ENCODE results near the gene SAPCD1.
A peak's percentile ranks its signal among the peaks of the same experiment; 100 is the strongest.

SAPCD1 gene

DNA sequence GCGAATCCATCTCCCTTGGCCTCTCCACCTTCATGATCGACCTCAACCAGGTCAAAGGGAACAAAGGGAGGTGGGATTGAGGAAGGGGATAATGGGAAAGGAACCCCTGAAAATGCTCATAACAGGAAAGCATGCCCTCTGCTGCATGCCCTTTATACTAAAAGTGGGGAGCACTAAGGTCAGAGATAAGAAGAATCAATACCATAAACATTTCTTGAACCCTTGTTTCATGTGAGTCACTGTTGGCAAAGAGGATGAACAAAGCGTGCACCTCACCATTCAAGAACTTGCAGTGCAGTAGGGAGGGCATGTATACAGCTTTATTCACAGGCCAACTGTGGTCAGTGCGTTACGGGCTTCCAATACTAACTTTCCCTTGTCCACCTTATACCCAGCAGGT is 1.7 kb upstream of the SAPCD1 start:
- Mint-ChIP-seq H3K4me3 (no peak overlapping the region), H3K9me3 (no peaks in the 10 kb centered on the region), H3K27ac (no peak overlapping the region), H3K27me3 (no peaks in the 10 kb centered on the region), H3K36me3 (ENCODE audit: low read depth) (peaks cover 67% of the 10 kb centered on the region), H3K4me1 (ENCODE audit: low read depth) (peaks cover 1% of the 10 kb centered on the region)
- DNase-seq, result no peak

GRCh38 chr6:31761343-31761742 is 1.1 kb upstream of the SAPCD1 start:
- DNase-seq, result no peak
- H3K36me3 Mint-ChIP-seq (ENCODE audit: low read depth), result peaks cover 67% of the 10 kb centered on the region
- no peak overlapping the region for H3K27ac Mint-ChIP-seq
- no peak overlapping the region for H3K4me3 Mint-ChIP-seq
- H3K4me1 Mint-ChIP-seq (ENCODE audit: low read depth), result peaks cover 1% of the 10 kb centered on the region
- H3K27me3 Mint-ChIP-seq, result no peaks in the 10 kb centered on the region
- H3K9me3 Mint-ChIP-seq, result no peaks in the 10 kb centered on the region

DNA sequence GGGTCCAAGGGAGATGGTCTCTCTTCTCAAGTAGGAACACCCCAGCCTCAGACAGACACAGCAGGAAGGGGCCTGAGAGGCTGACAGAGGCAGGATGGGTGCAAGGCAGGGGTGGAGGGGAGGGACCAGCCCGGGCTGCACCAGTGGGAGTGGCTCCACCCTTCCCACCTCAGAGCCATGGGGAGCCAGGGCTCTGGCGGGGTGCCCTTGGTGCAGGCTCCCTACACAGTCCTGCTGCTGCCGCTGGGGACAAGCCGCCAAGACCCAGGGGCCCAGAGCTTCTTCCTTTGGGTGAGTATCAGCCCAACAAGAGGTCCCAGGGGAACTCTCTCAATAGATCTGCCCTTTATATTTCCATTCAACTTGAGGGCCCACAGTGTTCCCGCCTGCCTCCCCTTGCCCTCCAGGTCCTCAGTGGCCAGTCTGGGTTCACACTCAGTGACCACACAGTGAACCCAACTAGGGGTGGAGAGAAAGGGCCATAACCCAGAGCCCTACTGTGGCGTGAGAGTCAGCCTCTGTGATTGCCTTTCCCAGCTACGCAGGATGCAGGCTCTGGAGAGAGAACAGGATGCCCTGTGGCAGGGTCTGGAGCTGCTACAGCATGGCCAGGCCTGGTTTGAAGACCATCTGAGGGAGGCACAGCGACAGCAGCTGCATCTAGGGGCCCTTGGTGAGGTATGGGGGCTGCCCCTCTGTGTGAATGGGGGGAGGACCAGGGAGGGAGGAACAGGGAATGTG is 592 bp downstream of the SAPCD1 start:
- H3K9me3 Mint-ChIP-seq, result no peaks in the 10 kb centered on the region
- no peaks in the 10 kb centered on the region for H3K27me3 Mint-ChIP-seq
- H3K4me1 Mint-ChIP-seq (ENCODE audit: low read depth), result peaks cover 1% of the 10 kb centered on the region
- DNase-seq, result no peak
- H3K36me3 Mint-ChIP-seq (ENCODE audit: low read depth), result peaks cover 65% of the 10 kb centered on the region
- H3K4me3 Mint-ChIP-seq, result no peak overlapping the region
- H3K27ac Mint-ChIP-seq, result peak overlapping the region; percentile 7

DNA sequence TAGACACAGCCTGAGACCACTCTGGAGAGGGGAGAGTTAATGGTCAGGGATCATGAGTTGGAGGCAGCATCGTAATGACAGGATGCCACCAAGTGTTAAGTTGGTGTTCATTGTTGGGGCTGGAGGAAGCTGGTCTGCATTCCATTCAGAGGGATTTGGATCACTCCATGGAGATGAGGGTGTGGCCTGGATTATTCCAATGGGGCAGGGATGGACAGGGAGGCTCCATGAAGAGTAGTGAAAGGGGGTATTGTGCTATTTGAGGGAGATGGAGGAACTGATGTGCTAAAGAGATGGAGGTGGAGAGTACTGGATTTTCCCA is 1.1 kb downstream of the SAPCD1 start:
- Mint-ChIP-seq H3K27ac (peak overlapping the region; percentile 7), H3K4me1 (ENCODE audit: low read depth) (peaks cover 1% of the 10 kb centered on the region), H3K36me3 (ENCODE audit: low read depth) (peaks cover 59% of the 10 kb centered on the region), H3K9me3 (no peaks in the 10 kb centered on the region), H3K27me3 (no peaks in the 10 kb centered on the region), H3K4me3 (no peak overlapping the region)
- no peak for DNase-seq

DNA sequence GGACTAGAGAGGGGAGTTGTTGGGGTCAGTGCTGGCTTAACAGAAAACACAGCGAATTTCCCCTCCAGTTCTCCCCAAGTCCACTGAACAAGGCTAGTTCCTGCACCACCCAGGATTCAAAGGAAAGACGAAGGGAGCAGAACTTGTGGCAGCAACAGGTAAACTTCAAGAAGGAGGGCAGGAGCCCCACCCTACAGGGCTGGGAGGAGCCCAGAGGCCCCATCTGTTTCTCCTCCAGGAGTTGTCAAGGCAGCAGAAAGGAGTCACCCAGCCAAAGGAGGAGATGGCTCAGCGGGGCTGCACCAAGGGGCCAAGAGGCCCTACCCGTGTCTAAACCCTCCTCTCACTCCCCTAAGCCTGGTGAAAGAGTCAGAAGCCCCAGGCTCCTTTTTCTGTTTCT is 1.7 kb downstream of the SAPCD1 start:
- H3K4me3 Mint-ChIP-seq, result no peak overlapping the region
- H3K4me1 Mint-ChIP-seq (ENCODE audit: low read depth), result no peaks in the 10 kb centered on the region

DNA sequence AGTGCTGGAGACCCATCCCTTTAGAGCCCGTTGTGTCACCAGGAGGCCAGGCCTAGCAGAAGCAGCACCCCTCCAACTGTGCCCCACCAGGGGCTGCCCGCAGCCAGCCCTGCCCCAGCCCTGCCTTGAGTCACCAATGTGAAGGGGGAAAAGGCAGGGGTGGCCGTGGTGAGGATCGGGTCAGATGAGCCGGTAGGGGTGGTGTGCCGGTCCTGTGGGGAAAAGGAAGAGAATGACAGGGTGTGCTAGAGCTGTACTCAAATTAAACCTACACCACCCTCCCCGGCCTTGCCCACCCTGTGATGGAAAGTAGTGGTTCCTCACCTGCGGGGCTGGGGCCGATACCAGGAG is 3.1 kb downstream of the SAPCD1 start:
- no peaks in the 10 kb centered on the region for H3K9me3 Mint-ChIP-seq
- H3K27me3 Mint-ChIP-seq, result no peaks in the 10 kb centered on the region
- H3K4me3 Mint-ChIP-seq, result no peak overlapping the region
- peaks cover 5% of the 10 kb centered on the region for H3K4me1 Mint-ChIP-seq (ENCODE audit: low read depth)
- DNase-seq, result no peak
- H3K27ac Mint-ChIP-seq, result no peak overlapping the region
- H3K36me3 Mint-ChIP-seq (ENCODE audit: low read depth), result peaks cover 40% of the 10 kb centered on the region

More for the DNA sequence above, 1.7 kb downstream of the SAPCD1 start:
- no peaks in the 10 kb centered on the region for H3K9me3 Mint-ChIP-seq
- no peaks in the 10 kb centered on the region for H3K27me3 Mint-ChIP-seq
- H3K36me3 Mint-ChIP-seq (ENCODE audit: low read depth), result peaks cover 53% of the 10 kb centered on the region
- DNase-seq, result no peak
- no peak overlapping the region for H3K27ac Mint-ChIP-seq

DNA sequence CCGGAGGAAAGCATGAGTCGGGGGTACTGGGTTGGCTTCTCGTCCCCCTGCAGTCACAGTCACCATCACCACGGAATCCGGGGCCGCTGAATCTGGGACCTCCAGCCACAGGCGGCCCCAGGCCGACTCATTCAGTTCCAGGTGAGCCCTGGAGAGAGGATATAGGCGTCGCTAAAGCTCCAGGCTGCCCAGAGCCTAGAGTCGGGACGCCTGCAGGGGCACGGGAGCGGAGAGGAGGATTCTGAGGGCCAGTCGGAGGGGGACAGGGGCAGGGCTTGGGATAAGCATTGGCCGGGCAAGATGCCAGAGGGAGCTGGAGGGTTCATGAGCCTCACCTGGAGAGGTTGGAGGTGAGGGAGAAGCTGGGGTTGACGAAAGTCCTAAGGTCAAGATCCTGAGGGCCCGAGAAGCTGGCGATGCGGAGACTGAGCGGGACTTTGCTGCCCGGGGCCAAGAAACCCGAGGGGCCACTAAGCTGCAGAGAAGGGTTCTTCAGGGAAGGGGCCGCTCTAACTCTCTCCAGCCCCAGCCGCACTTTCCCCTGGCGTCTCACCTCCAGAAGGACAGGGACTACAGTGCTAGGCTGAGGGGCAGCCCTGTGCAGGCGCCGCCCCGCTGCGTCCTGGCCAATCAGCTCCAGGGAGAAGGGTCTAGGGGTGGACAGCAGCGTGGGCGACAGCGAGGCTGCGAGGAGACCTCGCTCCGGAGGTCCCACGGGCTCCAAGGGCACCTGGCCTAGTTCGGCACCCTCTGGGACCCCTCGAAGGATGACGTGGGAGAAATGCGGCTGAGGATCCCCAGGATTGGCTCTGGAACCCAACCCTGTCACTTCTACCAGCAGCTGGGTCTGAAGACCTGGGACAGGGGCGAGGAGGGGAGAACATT is 3.7 kb downstream of the SAPCD1 start:
- peaks cover 7% of the 10 kb centered on the region for H3K4me1 Mint-ChIP-seq (ENCODE audit: low read depth)
- no peak overlapping the region for H3K4me3 Mint-ChIP-seq
- H3K27ac Mint-ChIP-seq, result peak overlapping the region; percentile 20
- peaks cover 34% of the 10 kb centered on the region for H3K36me3 Mint-ChIP-seq (ENCODE audit: low read depth)
- H3K27me3 Mint-ChIP-seq, result no peaks in the 10 kb centered on the region
- H3K9me3 Mint-ChIP-seq, result peaks cover under 1% of the 10 kb centered on the region
- no peak for DNase-seq

DNA sequence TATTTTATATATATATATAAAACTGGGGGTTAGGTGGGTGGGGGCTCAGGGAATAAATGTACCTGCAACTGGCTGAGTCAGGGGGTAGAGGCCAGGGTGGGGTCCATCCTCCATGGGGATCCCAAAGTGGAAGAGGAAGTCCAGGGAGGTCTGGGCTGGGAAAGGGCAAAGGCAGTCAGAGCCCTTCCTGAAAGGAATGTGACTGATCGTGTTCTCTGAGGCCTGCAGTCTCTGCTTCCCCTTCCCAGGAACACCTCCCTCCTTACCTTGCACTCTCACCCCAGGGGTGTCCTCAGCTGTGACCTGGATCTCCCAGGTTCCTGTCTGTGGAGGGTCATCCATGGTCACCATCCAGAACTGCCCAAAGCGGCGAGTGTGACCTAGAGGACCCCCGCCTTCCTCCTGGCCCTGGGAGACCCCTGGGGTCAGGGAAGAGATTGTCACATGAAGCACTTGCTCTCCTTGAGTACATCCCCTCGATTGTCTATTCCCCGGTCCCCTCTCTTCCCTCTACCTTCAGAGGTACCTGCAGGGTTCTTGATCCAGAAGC is 4.7 kb downstream of the SAPCD1 start:
- no peak overlapping the region for H3K4me3 Mint-ChIP-seq
- no peak for DNase-seq
- no peaks in the 10 kb centered on the region for H3K27me3 Mint-ChIP-seq
- H3K4me1 Mint-ChIP-seq (ENCODE audit: low read depth), result peaks cover 15% of the 10 kb centered on the region
- no peak overlapping the region for H3K27ac Mint-ChIP-seq
- H3K36me3 Mint-ChIP-seq (ENCODE audit: low read depth), result peaks cover 27% of the 10 kb centered on the region
- H3K9me3 Mint-ChIP-seq, result peaks cover 5% of the 10 kb centered on the region

DNA sequence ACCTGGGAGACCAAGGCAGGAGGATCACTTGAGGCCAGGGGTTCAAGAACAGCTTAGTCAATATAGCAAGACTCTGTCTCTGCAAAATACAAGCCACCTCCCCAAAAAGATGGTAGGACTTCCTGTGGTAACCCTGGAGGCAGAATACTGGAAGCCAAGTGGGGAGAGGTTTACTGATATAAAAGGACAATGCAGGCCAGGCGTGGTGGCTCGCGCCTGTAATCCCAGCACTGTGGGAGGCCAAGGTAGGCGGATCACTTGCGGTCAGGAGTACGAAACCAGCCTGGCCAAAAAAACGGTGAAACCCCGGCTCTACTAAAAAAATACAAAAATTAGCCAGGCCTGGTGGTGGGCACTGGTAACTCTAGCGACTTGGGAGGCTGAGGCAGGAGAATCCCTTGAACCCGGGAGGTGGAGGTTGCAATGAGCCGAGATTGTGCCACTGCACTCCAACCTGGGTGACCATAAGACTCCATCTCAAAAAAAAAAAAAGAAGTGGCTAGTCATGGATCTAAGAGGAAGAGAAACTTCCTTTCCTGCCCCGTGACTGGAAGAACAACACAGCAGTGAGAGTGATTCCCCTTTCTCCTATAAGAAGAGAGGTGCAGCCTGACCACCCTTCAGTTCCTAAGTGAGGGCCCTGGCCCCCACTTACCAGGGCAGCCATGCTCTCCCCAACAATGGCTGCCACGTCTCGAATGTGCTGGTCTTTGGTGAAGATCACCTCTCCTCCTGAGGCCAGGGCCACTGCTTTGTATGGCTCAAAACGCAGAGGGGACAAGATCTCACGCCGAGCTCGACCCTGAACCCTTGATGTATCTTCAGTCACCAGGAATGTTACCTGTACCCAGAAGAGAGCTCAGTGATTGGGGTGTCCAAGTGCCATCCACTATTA is 6.2 kb downstream of the SAPCD1 start:
- Mint-ChIP-seq H3K27me3 (no peaks in the 10 kb centered on the region), H3K9me3 (peaks cover 5% of the 10 kb centered on the region), H3K27ac (no peak overlapping the region), H3K4me1 (ENCODE audit: low read depth) (peaks cover 26% of the 10 kb centered on the region), H3K36me3 (ENCODE audit: low read depth) (peaks cover 16% of the 10 kb centered on the region), H3K4me3 (no peak overlapping the region)
- DNase-seq, result no peak

DNA sequence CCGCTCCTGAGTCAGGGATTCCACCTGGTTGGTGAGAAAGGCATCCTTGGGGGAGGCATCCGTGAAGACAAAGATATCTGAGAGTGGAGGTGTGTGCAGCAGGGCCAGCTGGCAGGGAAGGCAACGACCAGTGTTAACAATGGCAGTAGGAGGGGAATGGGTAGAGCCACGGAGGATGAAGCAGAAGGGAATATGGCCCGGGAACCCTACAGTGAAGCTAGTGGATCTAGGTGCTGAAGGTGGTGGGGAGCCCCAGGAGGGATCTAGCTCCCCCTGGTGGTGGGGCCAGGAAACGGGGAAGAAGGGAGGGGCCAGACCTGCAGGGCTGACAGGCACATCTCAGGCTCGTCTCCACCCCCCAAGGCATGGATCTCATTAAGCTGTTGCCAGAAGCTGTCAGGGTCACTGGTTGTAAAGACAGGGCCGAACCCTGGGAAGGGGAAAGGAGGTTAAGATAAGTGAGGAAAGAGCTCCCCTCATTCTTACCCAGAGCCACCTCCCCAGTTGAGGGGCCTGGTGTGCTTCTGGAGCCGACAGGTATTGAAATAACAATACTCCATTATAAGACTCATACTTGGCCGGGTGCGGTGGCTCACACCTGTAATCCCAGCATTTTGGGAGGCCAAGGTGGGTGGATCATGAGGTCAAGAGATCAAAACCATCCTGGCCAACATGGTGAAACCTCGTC is 7.4 kb downstream of the SAPCD1 start:
- Mint-ChIP-seq H3K4me1 (ENCODE audit: low read depth) (peaks cover 29% of the 10 kb centered on the region), H3K4me3 (no peak overlapping the region), H3K36me3 (ENCODE audit: low read depth) (peaks cover 5% of the 10 kb centered on the region), H3K9me3 (peaks cover 5% of the 10 kb centered on the region), H3K27ac (no peak overlapping the region), H3K27me3 (no peaks in the 10 kb centered on the region)
- DNase-seq, result peak; percentile 86

DNA sequence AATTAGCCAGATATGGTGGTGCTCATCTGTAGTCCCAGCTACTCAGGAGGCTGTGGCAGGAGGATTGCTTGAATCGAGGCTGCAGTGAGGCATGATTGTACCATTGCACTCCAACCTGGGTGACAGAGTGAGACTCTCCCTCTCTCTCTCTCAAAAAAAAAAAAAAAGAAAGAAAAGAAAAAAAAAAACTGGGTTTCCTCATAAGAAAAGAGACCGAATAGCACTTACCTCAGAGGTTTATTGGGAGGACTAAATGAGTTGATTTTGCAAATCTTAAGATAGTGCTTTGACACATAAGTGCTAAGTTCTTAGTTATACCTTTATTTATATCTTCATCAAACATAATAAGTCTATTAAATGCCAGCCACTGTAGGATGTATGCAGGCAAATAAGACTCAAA is 8.4 kb downstream of the SAPCD1 start:
- Mint-ChIP-seq H3K4me3 (no peak overlapping the region), H3K9me3 (peaks cover 5% of the 10 kb centered on the region), H3K27ac (no peak overlapping the region), H3K27me3 (no peaks in the 10 kb centered on the region), H3K4me1 (ENCODE audit: low read depth) (peaks cover 36% of the 10 kb centered on the region), H3K36me3 (ENCODE audit: low read depth) (peaks cover 4% of the 10 kb centered on the region)
- DNase-seq, result no peak

DNA sequence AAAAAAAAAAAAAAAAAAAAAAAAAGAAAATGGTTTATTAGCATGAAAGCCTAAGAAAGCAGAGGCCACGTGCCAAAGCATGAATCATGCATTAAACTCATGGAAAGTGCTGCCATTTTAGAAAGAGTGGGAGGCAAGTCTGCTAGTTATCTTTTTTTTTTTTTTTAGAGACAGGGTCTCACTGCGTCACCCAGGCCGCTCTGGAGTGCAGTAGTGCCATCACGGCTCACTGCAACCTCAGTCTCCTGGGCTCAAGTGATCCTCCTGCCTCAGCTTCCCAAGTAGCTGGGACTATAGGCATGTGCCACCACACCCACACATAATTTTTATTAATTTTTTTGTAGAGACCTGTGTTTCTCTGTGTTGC is 9.5 kb downstream of the SAPCD1 start:
- Mint-ChIP-seq H3K36me3 (ENCODE audit: low read depth) (peaks cover 4% of the 10 kb centered on the region), H3K27me3 (no peaks in the 10 kb centered on the region), H3K4me1 (ENCODE audit: low read depth) (peaks cover 44% of the 10 kb centered on the region), H3K27ac (peak overlapping the region; percentile 76), H3K4me3 (no peak overlapping the region), H3K9me3 (peaks cover 5% of the 10 kb centered on the region)
- peak; percentile 60 for DNase-seq

DNA sequence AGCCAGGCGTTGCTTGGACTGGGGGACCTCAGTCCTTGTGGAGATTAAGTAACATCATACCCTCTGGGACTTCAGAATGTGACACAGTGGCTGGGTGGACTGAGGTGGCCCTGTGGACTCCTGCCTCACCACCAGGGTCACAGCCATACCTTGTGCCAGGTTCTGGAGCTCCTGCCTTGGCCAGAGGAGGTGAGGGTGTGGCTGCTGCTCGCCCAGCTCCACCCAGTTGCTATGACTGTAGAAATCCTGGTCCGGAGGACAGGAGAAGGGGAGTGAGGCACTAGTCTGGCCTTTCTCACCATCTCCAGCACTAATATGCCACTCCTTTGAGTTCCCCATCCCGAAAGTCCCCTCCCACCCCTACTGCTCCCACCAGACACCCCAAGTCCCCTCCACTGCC is 12.7 kb downstream of the SAPCD1 start:
- Mint-ChIP-seq H3K27me3 (no peaks in the 10 kb centered on the region), H3K4me3 (no peak overlapping the region), H3K4me1 (ENCODE audit: low read depth) (peaks cover 53% of the 10 kb centered on the region), H3K27ac (peak overlapping the region; percentile 26), H3K9me3 (peaks cover 5% of the 10 kb centered on the region), H3K36me3 (ENCODE audit: low read depth) (peaks cover 34% of the 10 kb centered on the region)
- no peak for DNase-seq

All from activated T-cell treated with anti-CD3 and anti-CD28 coated beads, Interleukin-2, amount 50 U/mL, for 24 hours (primary cell).